ENCODE measurements around the gene MAPK4. TPM values are rescaled to one million over a fixed set of nuclear protein-coding genes. Genes with fewer than 3 reads are reported as not detected.

MAPK4 gene
- polyA plus RNA-seq, 1 experiment = not detected

- TF ChIP-seq CTCF (IDR thresholded peaks at IDR 0.05; ENCODE audit: low read depth, low read length) = no peak
- H3K9me3 ChIP-seq (ENCODE audit: control insufficient read depth, insufficient read depth, low read length) = no peaks in the 10 kb centered on the region
- no peak overlapping the region for H3K4me3 ChIP-seq (ENCODE audit: low read depth, low read length)
- DNase-seq (ENCODE audit: low read depth, low spot score) = no peak
- no peak overlapping the region for H3K27ac ChIP-seq (ENCODE audit: low read depth, low read length)
- CTCF ChIA-PET = no interaction called here
- H3K27me3 ChIP-seq (ENCODE audit: control insufficient read depth, insufficient read depth, low read length) = no peaks in the 10 kb centered on the region
- POLR2A ChIA-PET = no interaction called here
Measured at GRCh38 chr18:50689578-50689977, 129.7 kb downstream of the MAPK4 start.

GRCh38 chr18:50694147-50694546, 134.3 kb downstream of the MAPK4 start:
- Histone ChIP-seq H3K4me3 (ENCODE audit: low read depth, low read length) (no peak overlapping the region), H3K9me3 (ENCODE audit: control insufficient read depth, insufficient read depth, low read length) (no peaks in the 10 kb centered on the region), H3K27me3 (ENCODE audit: control insufficient read depth, insufficient read depth, low read length) (no peaks in the 10 kb centered on the region), H3K27ac (ENCODE audit: low read depth, low read length) (no peak overlapping the region)
- no peak for TF ChIP-seq CTCF (IDR thresholded peaks at IDR 0.05; ENCODE audit: low read depth, low read length)
- ChIA-PET POLR2A (no interaction called here), CTCF (no interaction called here)
- no peak for DNase-seq (ENCODE audit: low read depth, low spot score)

GRCh38 chr18:50695431-50696176, 135.7 kb downstream of the MAPK4 start:
- POLR2A ChIA-PET = no interaction called here
- H3K4me3 ChIP-seq (ENCODE audit: low read depth, low read length) = no peak overlapping the region
- CTCF ChIA-PET = no interaction called here

GRCh38 chr18:50696436-50696835, 136.5 kb downstream of the MAPK4 start:
- TF ChIP-seq CTCF (IDR thresholded peaks at IDR 0.05; ENCODE audit: low read depth, low read length) = no peak
- no peak overlapping the region for H3K4me3 ChIP-seq (ENCODE audit: low read depth, low read length)
- H3K27ac ChIP-seq (ENCODE audit: low read depth, low read length) = no peak overlapping the region
- CTCF ChIA-PET = no interaction called here
- no peaks in the 10 kb centered on the region for H3K9me3 ChIP-seq (ENCODE audit: control insufficient read depth, insufficient read depth, low read length)
- POLR2A ChIA-PET = no interaction called here
- no peaks in the 10 kb centered on the region for H3K27me3 ChIP-seq (ENCODE audit: control insufficient read depth, insufficient read depth, low read length)
- DNase-seq (ENCODE audit: low read depth, low spot score) = no peak

More at GRCh38 chr18:50695431-50696176, 135.7 kb downstream of the MAPK4 start:
- TF ChIP-seq CTCF (IDR thresholded peaks at IDR 0.05; ENCODE audit: low read depth, low read length) = no peak
- no peak for DNase-seq (ENCODE audit: low read depth, low spot score)
- no peaks in the 10 kb centered on the region for H3K27me3 ChIP-seq (ENCODE audit: control insufficient read depth, insufficient read depth, low read length)
- H3K9me3 ChIP-seq (ENCODE audit: control insufficient read depth, insufficient read depth, low read length) = no peaks in the 10 kb centered on the region
- H3K27ac ChIP-seq (ENCODE audit: low read depth, low read length) = no peak overlapping the region

GRCh38 chr18:50696929-50697328, 137.0 kb downstream of the MAPK4 start:
- CTCF ChIA-PET = no interaction called here
- Histone ChIP-seq H3K27me3 (ENCODE audit: control insufficient read depth, insufficient read depth, low read length) (no peaks in the 10 kb centered on the region), H3K9me3 (ENCODE audit: control insufficient read depth, insufficient read depth, low read length) (no peaks in the 10 kb centered on the region), H3K27ac (ENCODE audit: low read depth, low read length) (no peak overlapping the region), H3K4me3 (ENCODE audit: low read depth, low read length) (no peak overlapping the region)
- no peak for TF ChIP-seq CTCF (IDR thresholded peaks at IDR 0.05; ENCODE audit: low read depth, low read length)
- DNase-seq (ENCODE audit: low read depth, low spot score) = no peak
- POLR2A ChIA-PET = no interaction called here
